ENCODE results near the gene HEXA. TPM values are rescaled to one million over a fixed set of nuclear protein-coding genes. Genes with fewer than 3 reads are reported as not detected.

The HEXA gene
- total RNA-seq, 2 donors from 2014 or later, result 79.5 to 89.8 TPM

DNA sequence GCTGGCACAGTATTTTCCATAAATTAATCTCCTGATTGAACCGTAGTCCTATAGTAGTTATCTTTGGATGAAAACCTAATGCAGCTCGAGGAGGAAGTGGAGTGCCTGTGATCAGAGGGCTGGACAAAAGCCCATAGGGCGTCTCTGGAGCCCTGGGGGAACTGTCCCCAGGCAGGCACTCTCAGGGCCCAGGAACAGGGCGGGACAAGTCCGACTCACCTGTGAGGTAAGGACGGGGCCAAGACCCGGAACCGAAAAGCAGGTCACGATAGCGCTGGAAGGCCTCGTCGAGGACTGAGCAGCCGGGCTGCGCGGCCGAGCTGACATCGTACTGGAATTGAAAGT lies 341 bp downstream of the HEXA start:
- no peak for DNase-seq (ENCODE audit: low spot score)
- Histone ChIP-seq H3K4me1 (ENCODE audit: control insufficient read depth in 1 of 2, low read depth in 2 of 2) (peaks cover 17 to 21% of the 10 kb centered on the region in 2 donors), H3K4me3 (peak overlapping the region; percentile 79), H3K27me3 (replicated peaks; ENCODE audit: insufficient read depth) (no peaks in the 10 kb centered on the region), H3K36me3 (no peaks in the 10 kb centered on the region), H3K27ac (peak overlapping the region; percentile 59 to 87), H3K9me3 (no peaks in the 10 kb centered on the region)
- TF ChIP-seq, protein P1, sequence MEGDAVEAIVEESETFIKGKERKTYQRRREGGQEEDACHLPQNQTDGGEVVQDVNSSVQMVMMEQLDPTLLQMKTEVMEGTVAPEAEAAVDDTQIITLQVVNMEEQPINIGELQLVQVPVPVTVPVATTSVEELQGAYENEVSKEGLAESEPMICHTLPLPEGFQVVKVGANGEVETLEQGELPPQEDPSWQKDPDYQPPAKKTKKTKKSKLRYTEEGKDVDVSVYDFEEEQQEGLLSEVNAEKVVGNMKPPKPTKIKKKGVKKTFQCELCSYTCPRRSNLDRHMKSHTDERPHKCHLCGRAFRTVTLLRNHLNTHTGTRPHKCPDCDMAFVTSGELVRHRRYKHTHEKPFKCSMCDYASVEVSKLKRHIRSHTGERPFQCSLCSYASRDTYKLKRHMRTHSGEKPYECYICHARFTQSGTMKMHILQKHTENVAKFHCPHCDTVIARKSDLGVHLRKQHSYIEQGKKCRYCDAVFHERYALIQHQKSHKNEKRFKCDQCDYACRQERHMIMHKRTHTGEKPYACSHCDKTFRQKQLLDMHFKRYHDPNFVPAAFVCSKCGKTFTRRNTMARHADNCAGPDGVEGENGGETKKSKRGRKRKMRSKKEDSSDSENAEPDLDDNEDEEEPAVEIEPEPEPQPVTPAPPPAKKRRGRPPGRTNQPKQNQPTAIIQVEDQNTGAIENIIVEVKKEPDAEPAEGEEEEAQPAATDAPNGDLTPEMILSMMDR (IDR thresholded peaks at IDR 0.05), result no peak
- peak; percentile 42 for ATAC-seq (ENCODE audit: insufficient number of reproducible peaks, low FRiP score, low read depth)

- Histone ChIP-seq H3K4me1 (ENCODE audit: control insufficient read depth in 1 of 2, low read depth in 2 of 2) (peaks cover 21 to 24% of the 10 kb centered on the region in 2 donors), H3K4me3 (no peak overlapping the region), H3K9me3 (no peaks in the 10 kb centered on the region), H3K36me3 (peaks cover 3% of the 10 kb centered on the region), H3K27me3 (replicated peaks; ENCODE audit: insufficient read depth) (no peaks in the 10 kb centered on the region), H3K27ac (no peak overlapping the region)
- ATAC-seq (ENCODE audit: insufficient number of reproducible peaks, low FRiP score, low read depth) (no peak), DNase-seq (ENCODE audit: low spot score) (no peak)
- TF ChIP-seq, protein P1 (IDR thresholded peaks at IDR 0.05), result no peak
Measured at GRCh38 chr15:72372361-72372760, 3.5 kb downstream of the HEXA start.

- H3K36me3 ChIP-seq, result peaks cover 4% of the 10 kb centered on the region
- no peak overlapping the region for H3K4me3 ChIP-seq
- no peak overlapping the region for H3K27ac ChIP-seq
- no peaks in the 10 kb centered on the region for H3K27me3 ChIP-seq (replicated peaks; ENCODE audit: insufficient read depth)
- no peaks in the 10 kb centered on the region for H3K9me3 ChIP-seq
- DNase-seq (ENCODE audit: low spot score) (no peak), ATAC-seq (ENCODE audit: insufficient number of reproducible peaks, low FRiP score, low read depth) (no peak)
- TF ChIP-seq, protein P1 (IDR thresholded peaks at IDR 0.05), result no peak
- peaks cover 15 to 16% of the 10 kb centered on the region in 2 donors for H3K4me1 ChIP-seq (ENCODE audit: control insufficient read depth in 1 of 2, low read depth in 2 of 2)
Measured at GRCh38 chr15:72369964-72370363, 5.8 kb downstream of the HEXA start.

DNA sequence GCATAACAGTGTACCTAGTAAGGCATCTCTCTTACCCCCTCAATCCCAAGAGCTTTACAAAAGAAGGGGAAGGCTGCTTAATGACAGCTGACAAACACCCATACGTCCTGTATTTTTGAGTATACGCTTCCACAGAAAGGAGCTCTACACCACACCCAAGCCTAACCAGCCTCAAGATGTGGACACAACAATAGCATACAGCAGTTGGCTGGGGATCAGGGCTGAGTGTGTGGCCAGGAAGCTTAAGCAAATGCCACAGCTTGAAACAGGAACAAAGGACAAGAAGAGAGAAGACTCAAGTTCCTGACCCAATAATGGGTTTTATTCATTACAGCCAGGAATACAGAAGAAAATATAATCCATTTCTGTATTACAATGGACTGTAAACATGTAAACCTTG lies 6.9 kb downstream of the HEXA start:
- H3K27ac ChIP-seq, result peak overlapping the region in 1 of 2 donors; percentile 20
- peaks cover 4% of the 10 kb centered on the region for H3K36me3 ChIP-seq
- DNase-seq (ENCODE audit: low spot score) (no peak), ATAC-seq (ENCODE audit: insufficient number of reproducible peaks, low FRiP score, low read depth) (no peak)
- H3K4me1 ChIP-seq (ENCODE audit: control insufficient read depth in 1 of 2, low read depth in 2 of 2), result peaks cover 8 to 12% of the 10 kb centered on the region in 2 donors
- H3K9me3 ChIP-seq, result no peaks in the 10 kb centered on the region
- TF ChIP-seq, protein P1 (IDR thresholded peaks at IDR 0.05), result no peak
- H3K4me3 ChIP-seq, result no peak overlapping the region
- no peaks in the 10 kb centered on the region for H3K27me3 ChIP-seq (replicated peaks; ENCODE audit: insufficient read depth)

DNA sequence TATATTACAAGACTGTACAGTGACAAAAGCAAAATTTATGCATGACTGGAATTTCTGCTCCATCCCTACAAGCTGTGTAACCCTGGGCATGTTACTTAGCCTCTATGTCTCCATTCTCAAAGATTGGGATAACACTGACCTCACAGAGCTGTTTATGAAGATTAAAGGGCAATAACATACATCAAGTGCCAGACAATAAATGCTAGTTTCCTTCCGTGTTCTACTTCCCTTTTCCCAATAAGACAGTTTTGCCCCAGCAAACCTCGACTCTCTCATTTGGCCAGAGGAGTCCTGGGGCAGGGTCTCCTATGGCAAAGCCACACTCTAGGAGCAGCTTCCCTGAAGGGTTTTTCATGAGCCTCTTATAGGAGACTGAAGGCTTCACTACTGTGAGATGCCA lies 7.5 kb downstream of the HEXA start:
- ATAC-seq (ENCODE audit: insufficient number of reproducible peaks, low FRiP score, low read depth), result no peak
- DNase-seq (ENCODE audit: low spot score), result no peak
- H3K36me3 ChIP-seq, result peaks cover 4% of the 10 kb centered on the region
- peaks cover 8% of the 10 kb centered on the region in 2 donors for H3K4me1 ChIP-seq (ENCODE audit: control insufficient read depth in 1 of 2, low read depth in 2 of 2)
- H3K27me3 ChIP-seq (replicated peaks; ENCODE audit: insufficient read depth), result no peaks in the 10 kb centered on the region
- H3K4me3 ChIP-seq, result no peak overlapping the region
- peak overlapping the region in 1 of 2 donors; percentile 20 for H3K27ac ChIP-seq
- TF ChIP-seq, protein P1 (IDR thresholded peaks at IDR 0.05), result no peak
- no peaks in the 10 kb centered on the region for H3K9me3 ChIP-seq
